SKM-1 (cell line): ENCODE data around the gene MX1.

ENCODE experiments used
- DNase-seq: peaks from one replicate; lab custom pipeline; 2025; ENCODE audit not compliant: unreplicated experiment; lab: John Stamatoyannopoulos, UW

MX1 gene

GRCh38 chr21:41488080-41488479, 62.0 kb downstream of the MX1 start:
- no peak for DNase-seq

GRCh38 chr21:41489329-41489728, 63.3 kb downstream of the MX1 start:
- DNase-seq, result no peak

- DNase-seq, result no peak
Measured at GRCh38 chr21:41490330-41490729, 64.3 kb downstream of the MX1 start.

DNA sequence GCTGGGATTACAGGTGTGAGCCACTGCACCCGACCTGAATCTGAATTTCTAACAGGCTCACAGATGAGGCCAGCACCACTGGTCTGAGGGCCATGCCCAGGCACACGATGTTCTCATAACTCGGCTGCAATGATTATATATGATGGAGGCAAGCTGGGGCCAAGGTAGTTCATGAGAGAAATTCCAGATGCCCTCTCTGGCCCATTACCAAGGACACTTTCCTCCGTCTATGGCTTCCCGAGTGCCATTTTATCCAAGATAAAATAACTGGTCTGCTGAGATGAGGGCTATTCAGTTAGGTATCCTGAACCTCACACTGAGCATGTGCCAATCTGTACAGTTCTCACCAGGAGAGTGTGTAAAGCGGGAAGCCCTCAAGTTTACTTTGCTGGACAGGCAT, 65.4 kb downstream of the MX1 start:
- no peak for DNase-seq

DNA sequence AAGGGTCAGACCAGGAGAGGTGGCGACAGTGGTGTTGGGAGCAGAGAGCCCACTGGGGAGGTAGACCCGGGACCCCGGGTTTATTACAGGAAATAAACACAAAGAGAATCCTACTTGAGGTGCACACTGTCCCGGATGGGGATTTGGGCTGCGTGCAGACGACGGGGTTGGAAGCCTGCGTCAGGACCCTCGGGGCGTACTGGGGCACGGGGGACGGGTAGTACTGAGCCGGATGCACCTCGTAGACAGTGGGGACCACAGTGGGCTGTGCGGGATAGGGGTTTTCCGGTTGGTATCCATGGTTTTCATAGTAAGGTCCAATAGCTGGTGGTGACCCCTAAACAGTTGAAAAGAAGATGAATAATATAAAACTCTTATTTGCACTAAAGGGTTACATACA, 68.2 kb downstream of the MX1 start:
- no peak for DNase-seq

DNA sequence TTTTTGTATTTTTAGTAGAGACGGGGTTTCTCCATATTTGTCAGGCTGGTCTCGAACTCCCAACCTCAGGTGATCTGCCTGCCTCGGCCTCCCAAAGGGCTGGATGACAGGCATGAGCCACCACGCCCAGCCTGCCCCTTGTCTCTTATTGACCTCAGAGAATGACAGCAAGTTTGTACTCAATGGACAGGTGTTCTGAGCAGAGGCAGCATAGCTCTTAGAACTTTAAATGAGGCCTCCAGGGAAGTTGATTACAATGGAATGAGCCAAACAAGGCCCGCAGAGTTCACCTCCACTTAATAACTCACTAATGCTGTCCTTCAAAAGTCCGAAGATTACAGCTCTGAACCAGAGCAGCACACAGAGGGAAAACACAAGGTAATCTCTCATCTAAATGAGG, 71.0 kb downstream of the MX1 start:
- DNase-seq, result no peak

DNA sequence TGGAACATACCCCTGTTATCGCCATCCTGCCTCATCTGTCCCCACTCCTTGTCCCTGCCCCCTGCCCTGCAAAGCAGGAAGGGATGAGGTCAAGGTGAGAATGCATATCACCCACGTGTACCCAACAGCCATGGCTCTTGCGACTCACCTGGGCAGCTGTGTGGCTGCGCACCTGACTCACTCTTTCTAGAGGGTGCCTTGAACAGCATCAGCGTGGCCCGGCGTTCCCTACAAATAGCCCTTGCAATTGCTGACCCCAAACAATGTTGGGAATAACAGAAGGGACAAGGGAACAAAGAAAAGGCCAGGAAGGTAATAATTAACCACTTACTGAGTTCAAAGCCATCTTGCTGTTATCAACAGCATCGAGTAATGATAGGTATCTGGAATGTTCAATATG, 71.7 kb downstream of the MX1 start:
- no peak for DNase-seq

- no peak for DNase-seq
Measured at GRCh38 chr21:41499920-41500319, 73.9 kb downstream of the MX1 start.

- no peak for DNase-seq
Measured at GRCh38 chr21:41500363-41500762, 74.3 kb downstream of the MX1 start.

DNA sequence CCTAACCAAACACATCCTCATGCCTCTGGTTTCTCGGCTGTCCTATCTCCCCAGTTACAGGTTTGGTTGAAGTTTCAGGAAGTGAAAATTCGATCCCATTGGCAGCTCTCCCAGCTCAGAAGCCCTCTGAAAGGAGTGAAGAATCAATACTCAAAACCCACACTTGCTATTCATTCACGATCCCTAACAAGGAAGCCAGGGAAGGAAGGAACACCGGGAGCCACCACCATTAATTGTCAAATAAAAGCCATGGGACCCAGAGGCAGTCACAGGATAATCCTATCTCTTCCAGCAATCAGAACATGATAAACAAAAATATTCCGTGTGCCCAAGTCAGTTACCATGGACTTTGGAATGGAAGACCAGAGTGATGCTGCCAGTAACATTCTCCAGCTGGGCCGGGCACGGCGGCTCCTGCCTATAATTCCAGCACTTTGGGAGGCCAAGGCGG, 74.9 kb downstream of the MX1 start:
- no peak for DNase-seq

GRCh38 chr21:41501919-41502318, 75.9 kb downstream of the MX1 start:
- no peak for DNase-seq

DNA sequence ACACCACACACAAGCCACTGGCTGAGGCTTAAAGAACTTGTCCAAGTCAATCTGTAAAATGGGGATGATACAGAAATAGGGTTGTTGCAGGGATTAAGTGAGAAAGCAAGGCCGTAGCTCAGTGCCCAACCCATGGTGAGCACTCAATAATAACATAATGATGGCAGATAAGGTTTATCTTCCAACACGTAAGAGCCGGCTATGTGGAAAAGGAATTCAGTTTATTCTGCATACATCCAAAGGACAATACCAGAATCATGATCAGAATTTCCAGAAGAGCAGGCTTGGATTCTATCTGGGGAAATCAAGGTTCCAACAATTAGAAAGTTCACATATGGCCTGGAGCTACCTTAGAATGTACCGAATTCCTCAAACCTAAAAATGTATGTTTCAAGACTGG, 77.3 kb downstream of the MX1 start:
- no peak for DNase-seq

DNA sequence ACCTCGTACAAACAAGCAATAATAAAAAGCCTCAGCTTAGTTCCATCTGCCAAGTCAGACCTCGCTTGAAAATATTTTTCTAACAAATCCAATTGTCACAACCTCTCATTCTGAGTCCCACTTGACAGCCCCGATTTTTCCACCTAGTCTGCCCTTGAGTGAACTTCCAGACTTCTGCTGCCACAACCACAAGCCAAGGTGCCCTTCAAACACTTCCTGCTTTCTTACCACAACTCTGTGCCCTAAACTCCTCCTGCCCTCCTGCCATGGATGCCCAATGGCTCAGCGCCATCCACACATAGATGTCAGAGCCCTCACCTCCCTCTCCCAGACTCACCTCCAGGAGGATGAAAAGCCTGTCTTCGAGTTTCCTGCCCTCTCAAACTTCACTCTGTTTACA, 78.0 kb downstream of the MX1 start:
- no peak for DNase-seq

DNA sequence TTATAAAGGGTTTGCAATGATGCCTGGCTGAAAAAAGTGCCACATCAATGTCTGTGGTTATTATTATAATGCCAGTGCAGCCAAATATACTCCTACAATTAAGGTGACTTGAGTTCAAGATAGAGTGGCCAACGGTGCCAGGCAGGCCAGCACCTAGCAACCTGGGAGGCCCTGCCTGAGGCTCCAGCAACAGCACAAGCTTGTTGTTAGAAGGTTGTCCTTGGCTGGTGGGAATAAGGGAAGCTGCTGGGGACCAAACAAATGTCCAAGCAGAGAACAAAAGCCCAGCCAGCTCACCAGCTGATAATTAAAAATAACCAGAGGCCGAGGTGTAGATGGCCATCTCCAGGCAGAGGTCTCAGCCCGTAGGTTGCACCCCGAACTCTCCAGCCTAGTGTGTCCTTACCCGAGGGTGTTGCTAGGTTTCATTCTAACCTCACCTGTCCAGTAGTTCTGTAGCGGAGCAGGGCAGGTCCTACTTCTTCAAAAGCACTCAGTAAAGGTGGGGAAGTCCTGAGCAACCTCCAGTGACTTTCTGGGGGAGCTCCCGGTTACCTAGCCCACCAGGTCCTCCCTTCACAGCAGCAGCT, 80.1 kb downstream of the MX1 start:
- DNase-seq, result no peak

DNA sequence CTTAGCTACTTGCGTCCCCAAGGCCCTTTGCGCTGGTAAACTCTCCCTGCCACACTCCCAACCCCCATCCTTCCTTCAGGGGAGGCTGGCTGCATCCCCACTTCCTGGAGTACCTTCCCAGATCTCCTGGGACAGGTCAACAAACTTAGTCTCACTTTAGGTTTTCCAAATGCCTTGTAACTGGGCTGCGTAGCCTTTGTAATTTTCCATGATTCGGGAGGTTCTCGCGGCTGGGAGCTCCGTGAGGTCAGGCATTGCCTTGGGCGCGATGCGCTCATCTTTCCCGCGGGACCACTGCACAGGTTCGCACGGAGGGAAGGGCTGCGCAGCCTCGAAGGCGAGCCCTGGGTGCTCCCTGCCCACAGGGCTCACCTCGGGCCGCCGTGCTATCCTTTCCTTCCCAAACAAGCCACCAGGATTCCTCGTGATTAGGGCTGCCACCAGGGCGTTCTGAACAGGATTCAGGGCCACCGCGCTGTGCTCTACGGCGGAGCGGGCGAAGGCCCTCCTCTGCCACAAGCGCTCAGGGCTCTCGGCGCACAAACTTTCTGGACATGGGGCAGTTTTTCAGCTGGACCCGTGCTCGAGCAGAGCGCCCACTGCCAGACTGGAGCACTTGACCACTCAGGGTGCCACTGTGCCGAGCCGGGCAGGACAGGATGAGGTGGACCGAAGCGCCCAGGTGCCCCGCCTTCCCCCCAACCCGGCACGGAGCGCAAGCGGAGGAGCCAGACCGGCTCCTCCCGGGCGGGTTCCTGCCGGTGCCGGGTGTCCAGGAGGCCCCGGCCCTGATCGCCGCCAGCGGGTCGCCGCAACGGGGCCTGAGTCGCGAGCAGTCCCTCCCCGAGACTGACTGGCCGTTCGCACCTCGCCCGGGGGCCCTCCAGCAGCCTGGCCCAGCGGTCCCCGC, 80.8 kb downstream of the MX1 start:
- DNase-seq, result no peak

DNA sequence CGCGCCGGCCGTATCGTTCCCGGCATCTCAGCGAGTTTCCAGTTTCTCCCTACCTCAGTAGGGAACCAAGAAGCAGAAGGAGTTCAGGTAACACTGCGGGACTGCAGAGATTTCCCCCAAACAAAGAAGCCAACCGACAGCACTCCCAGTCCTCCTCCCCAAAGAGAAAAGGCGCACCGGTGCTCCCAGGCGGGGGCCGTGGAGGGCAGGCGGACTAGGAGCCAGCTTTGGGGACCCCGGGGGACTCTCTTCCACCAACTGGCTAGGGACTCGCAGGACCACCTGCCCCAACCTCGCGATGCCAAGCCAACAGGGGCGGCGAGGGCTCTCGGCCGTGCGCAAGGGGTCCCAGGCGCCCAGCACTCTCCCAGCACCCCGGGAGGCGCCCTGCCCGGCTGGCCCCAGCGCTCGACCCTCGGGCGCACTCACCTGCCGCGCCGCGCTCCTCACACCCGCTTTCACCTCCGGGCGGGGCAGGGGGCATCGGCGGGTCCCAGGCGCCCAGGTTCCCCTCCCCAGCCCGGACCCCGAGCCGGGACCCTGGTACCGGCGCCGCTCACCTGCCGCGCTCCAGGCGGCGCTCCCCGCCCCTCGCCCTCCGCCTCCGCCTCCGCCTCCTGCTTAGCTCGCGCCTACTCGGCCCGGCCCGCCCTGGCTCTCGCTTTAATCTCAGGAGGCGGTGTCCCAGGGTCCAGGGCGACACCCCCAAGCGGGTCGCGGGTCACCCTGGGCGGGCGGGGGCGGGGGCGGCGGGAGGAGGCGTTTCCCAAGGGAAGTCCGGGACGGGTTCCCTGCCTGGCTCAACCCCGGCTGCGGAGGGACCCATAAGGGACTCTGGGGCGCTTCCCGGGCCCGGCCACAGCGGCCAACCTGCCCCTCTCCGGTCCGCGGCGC, 81.7 kb downstream of the MX1 start, which contains the start of gene TMPRSS2:
TSS of gene TMPRSS2 (minus strand) at position 638 of the 894 bp plus-strand sequence. CDS start 10,025 bp downstream, outside the sequence.
- no peak for DNase-seq

DNA sequence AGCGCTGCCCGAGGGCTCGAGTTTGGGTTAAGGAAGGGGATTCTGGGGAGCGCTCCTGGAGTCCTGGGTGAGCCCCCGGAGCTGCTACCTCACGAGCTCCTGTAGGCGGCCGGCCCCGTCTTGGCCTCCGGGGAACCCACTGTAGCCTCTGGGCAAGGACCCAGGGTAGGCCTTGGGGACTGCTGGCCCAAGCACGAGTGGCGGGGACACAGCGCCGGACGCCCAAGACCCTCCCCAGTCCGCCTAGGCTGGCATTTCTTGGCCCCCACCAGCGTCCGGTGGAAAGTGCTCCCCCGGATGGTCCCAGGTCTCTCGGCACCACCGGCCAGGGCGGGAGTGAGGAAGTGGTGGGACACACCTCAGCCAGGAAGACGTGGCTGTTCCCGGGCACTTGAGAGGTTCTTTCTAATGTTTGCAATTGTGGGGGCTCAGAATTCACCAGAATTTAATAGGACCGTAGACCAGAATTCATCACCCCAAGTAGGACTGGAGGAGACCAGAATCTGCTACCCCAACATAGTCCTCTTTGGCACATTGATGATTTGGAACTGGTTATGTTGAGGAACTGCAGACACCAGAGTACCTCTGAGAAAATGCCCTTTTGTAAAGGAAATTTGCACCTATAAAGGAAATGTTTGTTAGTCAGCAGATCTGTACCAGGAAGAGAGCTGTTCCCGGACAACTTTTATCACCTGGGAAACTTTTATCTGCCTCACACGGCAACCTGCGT, 82.5 kb downstream of the MX1 start:
- DNase-seq, result no peak
